Stimulated activated CD8-positive, alpha-beta memory T cell treated with anti-CD3 and anti-CD28 coated beads, Interleukin-7, amount 100 ng/mL, for 24 hours (primary cell): ENCODE data around the gene EDN1.
"Not testable (repeated sequence)": the region's sequence is repeated elsewhere in the genome, so short reads cannot be mapped to it uniquely, and the experiment has no call there.

Experiments
- DNase-seq: peaks from one replicate; pipeline ENCODE4 v3.0.0-alpha.2; 2020; ENCODE audit warnings: low read depth

EDN1 gene

GRCh38 chr6:12294851-12295536 lies 4.8 kb downstream of the EDN1 start:
- DNase-seq, result no peak

- DNase-seq, result no peak
These were observed 5.5 kb downstream of the EDN1 start for GRCh38 chr6:12295558-12296254.

GRCh38 chr6:12296255-12296573 lies 6.1 kb downstream of the EDN1 start:
- no peak for DNase-seq

DNA sequence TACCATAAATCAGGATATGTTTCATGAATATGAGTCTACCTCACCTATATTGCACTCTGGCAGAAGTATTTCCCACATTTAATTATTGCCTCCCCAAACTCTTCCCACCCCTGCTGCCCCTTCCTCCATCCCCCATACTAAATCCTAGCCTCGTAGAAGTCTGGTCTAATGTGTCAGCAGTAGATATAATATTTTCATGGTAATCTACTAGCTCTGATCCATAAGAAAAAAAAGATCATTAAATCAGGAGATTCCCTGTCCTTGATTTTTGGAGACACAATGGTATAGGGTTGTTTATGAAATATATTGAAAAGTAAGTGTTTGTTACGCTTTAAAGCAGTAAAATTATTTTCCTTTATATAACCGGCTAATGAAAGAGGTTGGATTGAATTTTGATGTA lies 6.4 kb downstream of the EDN1 start:
- no peak for DNase-seq

GRCh38 chr6:12297363-12298016 lies 7.3 kb downstream of the EDN1 start:
- no peak for DNase-seq

GRCh38 chr6:12298017-12298978 lies 8.1 kb downstream of the EDN1 start:
- DNase-seq, result no peak

- no peak for DNase-seq
These were observed 8.8 kb downstream of the EDN1 start for GRCh38 chr6:12298995-12299394.

DNA sequence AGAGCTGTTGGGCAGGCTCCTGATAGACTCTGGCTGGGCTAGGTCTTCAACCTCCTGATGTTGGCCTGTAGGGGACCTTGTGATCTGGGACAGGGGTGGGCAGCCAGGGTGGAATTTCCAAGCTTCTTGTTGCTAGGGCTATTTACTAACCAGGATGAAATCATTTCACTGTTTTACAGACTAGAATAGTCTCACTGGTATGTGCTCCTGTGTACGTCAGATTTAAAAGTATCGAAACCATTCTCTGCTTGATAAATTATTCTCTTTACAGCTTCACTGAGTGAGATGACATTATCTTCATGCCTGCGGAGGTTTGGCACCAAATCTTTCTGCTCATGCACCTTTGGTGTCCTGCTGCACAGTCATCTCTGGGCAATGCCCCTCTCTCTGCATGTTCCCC lies 10.9 kb downstream of the EDN1 start:
- DNase-seq, result no peak

- DNase-seq, result no peak
These were observed 14.3 kb downstream of the EDN1 start for GRCh38 chr6:12304487-12304886.

DNA sequence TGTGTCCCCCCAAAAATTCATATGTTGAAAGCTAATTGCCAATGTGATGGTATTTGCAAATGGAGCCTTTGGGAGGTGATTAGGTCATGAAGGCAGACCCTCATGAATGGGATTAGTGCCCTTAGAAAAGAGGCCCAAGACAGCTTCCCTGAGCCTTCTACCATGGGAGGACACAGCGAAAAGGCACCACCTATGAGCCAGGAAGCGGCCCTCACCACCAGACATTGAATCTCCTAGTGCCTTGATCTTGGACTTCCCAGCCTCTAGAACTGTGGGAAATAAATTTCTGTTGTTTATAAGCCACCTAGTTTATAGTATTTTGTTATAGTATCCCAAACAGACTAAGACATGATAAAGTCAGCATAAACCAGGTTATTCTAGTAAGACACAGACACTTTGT lies 18.9 kb downstream of the EDN1 start:
- no peak for DNase-seq

DNA sequence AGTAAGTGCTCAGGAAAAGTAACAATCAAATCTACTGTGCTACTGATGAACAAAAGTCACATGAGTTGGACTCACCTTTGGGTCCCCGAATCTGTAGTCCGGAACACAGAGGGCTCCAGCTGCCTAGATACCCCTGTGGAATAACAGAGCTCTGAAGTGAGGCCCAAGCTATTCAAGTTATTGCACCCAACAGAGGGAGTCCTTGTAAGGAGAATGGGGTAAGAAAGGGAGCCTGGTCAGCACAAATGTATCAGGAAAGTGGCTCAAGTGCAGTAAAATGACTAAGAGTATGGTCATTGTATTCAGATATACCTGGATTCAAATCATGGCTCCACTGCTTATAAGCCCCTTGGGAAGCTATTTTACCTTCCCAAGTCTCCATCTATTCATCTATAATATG lies 20.9 kb downstream of the EDN1 start:
- DNase-seq, result no peak

- no peak for DNase-seq
These were observed 22.6 kb downstream of the EDN1 start for GRCh38 chr6:12312736-12313135.

GRCh38 chr6:12313306-12313991 lies 23.3 kb downstream of the EDN1 start:
- DNase-seq, result no peak

GRCh38 chr6:12313992-12314589 lies 23.9 kb downstream of the EDN1 start:
- DNase-seq, result no peak

GRCh38 chr6:12314751-12315150 lies 24.6 kb downstream of the EDN1 start:
- DNase-seq, result no peak

GRCh38 chr6:12315292-12316081 lies 25.3 kb downstream of the EDN1 start:
- DNase-seq, result no peak

- no peak for DNase-seq
These were observed 28.6 kb downstream of the EDN1 start for GRCh38 chr6:12318749-12319148.

DNA sequence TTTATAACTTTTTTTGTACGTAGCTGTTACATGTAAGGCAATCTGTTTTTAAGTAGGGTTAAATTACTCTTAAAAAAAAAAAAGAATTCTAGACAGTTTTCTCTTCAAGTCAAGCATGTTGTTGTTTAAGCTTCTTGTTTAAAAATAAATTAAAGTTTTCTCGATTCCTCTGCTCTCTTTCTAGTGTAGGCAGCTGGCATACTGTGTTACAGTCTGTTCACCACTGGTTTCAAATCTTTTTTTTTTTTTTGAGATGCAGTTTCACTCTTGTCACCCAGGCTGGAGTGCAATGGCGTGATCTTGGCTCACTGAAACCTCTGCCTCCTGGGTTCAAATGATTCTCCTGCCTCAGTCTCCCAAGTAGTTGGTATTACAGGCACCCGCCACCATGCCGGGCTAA lies 29.9 kb downstream of the EDN1 start:
- not testable (repeated sequence) for DNase-seq

- DNase-seq, result no peak
These were observed 33.9 kb downstream of the EDN1 start for GRCh38 chr6:12324099-12324498.

DNA sequence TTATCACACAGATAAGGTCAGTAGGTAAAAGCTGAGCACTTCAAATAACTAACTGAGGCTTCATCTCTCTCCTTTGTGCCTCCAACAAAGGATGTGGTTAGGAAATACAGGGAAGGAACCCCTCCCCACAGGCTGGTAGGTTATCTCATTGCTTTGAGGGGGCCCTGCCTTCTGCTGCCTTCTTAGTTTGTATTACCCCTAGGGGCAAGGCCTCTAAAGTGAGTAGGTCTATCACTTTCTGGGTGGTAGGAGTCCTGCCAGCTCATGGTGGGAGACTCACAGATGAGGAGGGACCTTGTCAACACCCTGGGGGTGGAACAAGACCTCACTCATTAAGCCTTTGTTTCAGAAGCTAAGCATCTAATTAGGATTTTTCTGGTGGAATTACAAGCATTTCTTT lies 34.6 kb downstream of the EDN1 start:
- no peak for DNase-seq

DNA sequence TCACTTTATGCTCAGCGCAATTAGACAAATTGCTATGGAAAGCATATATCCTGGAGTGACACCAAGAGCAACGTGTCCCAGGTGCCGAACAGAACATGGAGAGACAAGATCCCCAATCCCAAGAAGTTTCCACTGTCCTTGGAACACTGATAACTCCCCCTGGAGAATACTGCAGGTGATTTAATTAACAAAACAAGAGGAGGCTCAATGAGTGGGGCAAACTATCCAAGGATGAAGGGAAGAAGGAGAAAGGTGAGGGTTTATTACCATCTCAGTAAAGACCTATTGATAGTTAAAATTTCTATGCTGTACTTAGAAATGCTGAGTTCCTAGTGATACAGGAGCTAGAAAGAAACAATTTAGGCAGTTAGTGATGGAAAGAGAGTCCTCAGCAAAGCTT lies 35.7 kb downstream of the EDN1 start:
- DNase-seq, result no peak
